Breast epithelium (tissue), 3 donors: ENCODE results near the gene CCL14.

Source experiments
- CTCF ChIP-seq, 3 donors: fragments of 450-650 bp; IDR thresholded peaks; one replicate each; pipeline ENCODE4 v1.5.1; 2016 to 2017; ENCODE audit warnings: antibody characterized with exemption in 3 of 3, mild to moderate bottlenecking in 3 of 3, moderate library complexity in 3 of 3
- POLR2A ChIP-seq: fragments of 450-650 bp; IDR thresholded peaks from one replicate; pipeline ENCODE4 v1.6.1; 2016; ENCODE audit warnings: antibody characterized with exemption, mild to moderate bottlenecking, moderate library complexity
- POLR2AphosphoS5 ChIP-seq, 3 donors: sonication (generic); formaldehyde crosslinking; IDR thresholded peaks; one replicate each; pipeline ENCODE4 v1.6.1; 2017; ENCODE audit warnings: antibody characterized with exemption in 3 of 3

- TF ChIP-seq CTCF (IDR thresholded peaks at IDR 0.05) (no peak), POLR2A (no peak), POLR2AphosphoS5 (IDR thresholded peaks at IDR 0.05) (no peak)
These were observed 4.6 kb downstream of the CCL14 start for GRCh38 chr17:35981908-35982330.
